ENCODE measurements around the gene PCBP4.

PCBP4 gene

DNA sequence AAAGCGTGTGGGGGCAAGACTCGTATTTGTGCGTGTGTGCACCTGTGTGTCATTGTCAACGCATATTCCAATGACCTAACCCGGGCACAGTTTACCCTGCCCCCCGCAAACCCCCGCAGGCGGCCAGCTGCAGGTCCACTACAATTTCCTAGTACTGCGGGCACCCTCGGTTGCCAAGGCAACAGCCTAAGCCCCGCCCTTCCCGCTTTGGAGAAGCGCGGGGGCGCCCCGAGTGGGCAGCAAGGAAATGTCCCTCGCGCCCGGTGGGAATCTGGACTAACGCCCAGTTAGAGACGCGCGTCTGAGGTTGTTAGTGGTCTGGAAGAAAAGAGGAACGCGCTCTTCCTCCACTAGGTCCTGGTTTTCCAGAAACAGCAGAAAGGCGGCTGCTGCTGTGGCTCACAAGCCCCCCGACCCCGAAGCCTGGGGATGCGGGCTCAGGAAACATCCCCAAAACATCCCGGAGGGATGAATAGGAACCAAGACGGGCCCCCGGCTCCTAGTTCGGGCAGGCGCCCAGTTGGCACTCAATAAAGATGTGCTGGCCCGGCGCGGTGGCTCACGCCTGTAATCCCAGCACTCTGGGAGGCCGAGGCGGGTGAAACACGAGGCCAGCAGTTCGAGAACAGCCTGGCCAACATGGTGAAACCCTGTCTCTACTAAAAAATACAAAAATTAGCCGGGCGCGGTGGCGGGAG lies 8.7 kb upstream of the PCBP4 start:
- peak overlapping the region; percentile 71 for H3K4me3 ChIP-seq (ENCODE audit: insufficient read depth, low read length, poor library complexity, severe bottlenecking)
- no peak overlapping the region for H2AFZ ChIP-seq (ENCODE audit: low read depth, low read length, severe bottlenecking)
- peaks cover 25% of the 10 kb centered on the region for H3F3A ChIP-seq (ENCODE audit: insufficient read depth)
- TF ChIP-seq, protein P1, sequence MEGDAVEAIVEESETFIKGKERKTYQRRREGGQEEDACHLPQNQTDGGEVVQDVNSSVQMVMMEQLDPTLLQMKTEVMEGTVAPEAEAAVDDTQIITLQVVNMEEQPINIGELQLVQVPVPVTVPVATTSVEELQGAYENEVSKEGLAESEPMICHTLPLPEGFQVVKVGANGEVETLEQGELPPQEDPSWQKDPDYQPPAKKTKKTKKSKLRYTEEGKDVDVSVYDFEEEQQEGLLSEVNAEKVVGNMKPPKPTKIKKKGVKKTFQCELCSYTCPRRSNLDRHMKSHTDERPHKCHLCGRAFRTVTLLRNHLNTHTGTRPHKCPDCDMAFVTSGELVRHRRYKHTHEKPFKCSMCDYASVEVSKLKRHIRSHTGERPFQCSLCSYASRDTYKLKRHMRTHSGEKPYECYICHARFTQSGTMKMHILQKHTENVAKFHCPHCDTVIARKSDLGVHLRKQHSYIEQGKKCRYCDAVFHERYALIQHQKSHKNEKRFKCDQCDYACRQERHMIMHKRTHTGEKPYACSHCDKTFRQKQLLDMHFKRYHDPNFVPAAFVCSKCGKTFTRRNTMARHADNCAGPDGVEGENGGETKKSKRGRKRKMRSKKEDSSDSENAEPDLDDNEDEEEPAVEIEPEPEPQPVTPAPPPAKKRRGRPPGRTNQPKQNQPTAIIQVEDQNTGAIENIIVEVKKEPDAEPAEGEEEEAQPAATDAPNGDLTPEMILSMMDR (IDR thresholded peaks at IDR 0.05; ENCODE audit: insufficient read depth, low read length, poor library complexity, severe bottlenecking), result no peak
- TF ChIP-seq EZH2phosphoT487 (conservative IDR thresholded peaks at IDR 0.05; ENCODE audit: low read length), result no peak
- H3K79me2 ChIP-seq (ENCODE audit: insufficient read depth, low read length), result peaks cover 8% of the 10 kb centered on the region; the same call in 1 of the 2 replicates
- H3K36me3 ChIP-seq (ENCODE audit: low read length), result no peaks in the 10 kb centered on the region
- no peaks in the 10 kb centered on the region for H3K27me3 ChIP-seq (ENCODE audit: low read length)
- peak overlapping the region; percentile 79 for H3K9ac ChIP-seq (ENCODE audit: low read length)
- H3K4me2 ChIP-seq (ENCODE audit: low read depth, low read length, poor library complexity, severe bottlenecking), result peak overlapping the region; percentile 72
- H3K27ac ChIP-seq (ENCODE audit: low read depth, low read length), result peak overlapping the region; percentile 70
- no peaks in the 10 kb centered on the region for H3K9me2 ChIP-seq (replicated peaks; ENCODE audit: insufficient read depth, low read length)
- no peaks in the 10 kb centered on the region for H3K9me3 ChIP-seq (ENCODE audit: insufficient read depth, low read length)
- no peaks in the 10 kb centered on the region for H4K20me1 ChIP-seq (ENCODE audit: low read depth, low read length)

DNA sequence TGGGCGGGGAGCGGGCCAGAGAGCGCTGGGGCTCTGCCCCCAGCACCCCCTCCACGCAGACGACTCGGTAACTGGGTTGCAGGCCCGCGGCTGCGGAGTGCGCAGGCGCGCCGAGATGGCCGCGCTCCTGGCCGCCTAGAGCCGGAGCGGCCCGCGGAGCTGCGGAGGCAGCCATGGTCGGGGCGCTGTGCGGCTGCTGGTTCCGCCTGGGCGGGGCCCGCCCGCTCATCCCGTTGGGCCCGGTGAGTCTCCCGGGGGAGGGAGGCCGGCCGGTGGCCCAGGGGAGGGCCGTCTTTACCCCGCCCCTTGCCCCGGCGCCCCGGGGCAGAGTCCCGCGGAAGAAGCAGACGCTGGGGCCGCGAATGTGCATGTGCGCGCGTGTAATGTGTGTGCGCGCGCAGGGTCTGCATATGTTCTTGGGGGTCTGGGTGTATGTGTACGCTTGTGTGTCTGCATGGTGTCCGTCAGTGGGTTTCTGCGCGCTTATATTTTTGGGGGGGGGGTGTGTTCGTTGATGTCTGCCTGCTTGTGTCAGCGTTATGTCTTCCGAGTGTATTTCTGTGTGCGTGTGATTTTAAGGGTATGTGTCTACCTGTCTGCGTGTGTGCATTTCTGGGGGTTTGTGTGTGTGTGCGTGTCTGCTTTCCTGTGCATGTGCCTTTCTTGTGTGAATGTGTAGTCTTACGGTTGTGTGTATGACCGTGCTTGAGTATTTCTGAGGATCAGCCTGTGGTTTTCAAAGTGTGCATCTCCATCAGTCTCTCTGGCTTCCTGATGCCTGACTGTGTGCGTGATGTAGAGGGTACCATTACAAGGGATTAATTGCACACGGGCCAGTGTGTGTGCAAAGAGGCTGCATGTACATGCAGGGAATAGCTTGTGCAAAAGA lies 8.0 kb upstream of the PCBP4 start, which contains the start of gene ABHD14A:
Gene ABHD14A, plus strand, starts transcription at position 102 of the 889 bp plus-strand sequence. Its CDS starts 72 bp downstream, at position 174.
- Histone ChIP-seq H3K27ac (ENCODE audit: low read depth, low read length) (peak within 1 kb of the TSS; percentile 70), H4K20me1 (ENCODE audit: low read depth, low read length) (no peaks in the 10 kb centered on the region), H3F3A (ENCODE audit: insufficient read depth) (peaks cover 25% of the 10 kb centered on the region), H3K79me2 (ENCODE audit: insufficient read depth, low read length) (peaks cover 5% of the 10 kb centered on the region; the same call in 1 of the 2 replicates), H3K4me3 (ENCODE audit: insufficient read depth, low read length, poor library complexity, severe bottlenecking) (peak within 1 kb of the TSS; percentile 71), H3K27me3 (ENCODE audit: low read length) (no peaks in the 10 kb centered on the region), H2AFZ (ENCODE audit: low read depth, low read length, severe bottlenecking) (peak within 1 kb of the TSS; percentile 48), H3K36me3 (ENCODE audit: low read length) (no peaks in the 10 kb centered on the region), H3K9ac (ENCODE audit: low read length) (peak within 1 kb of the TSS; percentile 79), H3K9me2 (replicated peaks; ENCODE audit: insufficient read depth, low read length) (no peaks in the 10 kb centered on the region), H3K9me3 (ENCODE audit: insufficient read depth, low read length) (no peaks in the 10 kb centered on the region), H3K4me2 (ENCODE audit: low read depth, low read length, poor library complexity, severe bottlenecking) (peak within 1 kb of the TSS; percentile 72)
- TF ChIP-seq, protein P1 (IDR thresholded peaks at IDR 0.05; ENCODE audit: insufficient read depth, low read length, poor library complexity, severe bottlenecking), result no peak
- TF ChIP-seq EZH2phosphoT487 (conservative IDR thresholded peaks at IDR 0.05; ENCODE audit: low read length), result no peak

DNA sequence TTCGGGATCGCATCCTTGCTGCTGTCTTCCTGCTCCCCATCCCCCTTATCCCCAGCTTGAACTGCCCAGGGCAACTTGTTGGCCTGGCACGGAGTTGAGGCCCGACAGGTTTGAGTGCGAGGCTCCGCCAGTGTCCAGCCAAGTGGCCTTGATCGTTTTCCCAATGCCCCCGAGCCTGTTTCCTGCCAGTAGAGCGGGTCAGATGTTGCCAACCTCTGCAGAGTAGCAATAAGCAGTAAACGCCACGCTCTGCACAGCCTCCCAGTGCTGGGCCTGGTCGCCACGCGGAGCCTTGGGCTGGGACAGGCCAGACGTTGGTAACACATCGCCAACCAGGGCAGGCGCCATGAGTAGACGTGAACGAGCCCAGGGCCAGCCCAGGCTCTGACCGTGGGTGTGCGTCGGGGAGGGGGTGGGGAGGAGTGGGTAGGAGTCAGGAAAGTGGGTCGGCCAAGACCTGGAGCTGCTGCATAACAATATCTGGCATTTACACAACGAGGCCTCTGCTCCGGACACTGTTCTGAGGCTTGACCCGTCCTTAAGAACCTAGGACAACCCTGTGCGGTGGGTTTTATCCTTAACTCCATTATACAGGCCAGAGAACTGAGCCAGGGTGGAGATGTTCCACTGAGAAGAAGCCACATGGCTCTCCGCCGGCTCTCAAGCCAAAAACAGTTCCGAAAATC lies 7.2 kb upstream of the PCBP4 start:
- no peaks in the 10 kb centered on the region for H3K27me3 ChIP-seq (ENCODE audit: low read length)
- TF ChIP-seq, protein P1 (IDR thresholded peaks at IDR 0.05; ENCODE audit: insufficient read depth, low read length, poor library complexity, severe bottlenecking), result no peak
- TF ChIP-seq EZH2phosphoT487 (conservative IDR thresholded peaks at IDR 0.05; ENCODE audit: low read length), result no peak
- peak overlapping the region; percentile 70 for H3K27ac ChIP-seq (ENCODE audit: low read depth, low read length)
- H3K9me3 ChIP-seq (ENCODE audit: insufficient read depth, low read length), result no peaks in the 10 kb centered on the region
- peaks cover 25% of the 10 kb centered on the region for H3F3A ChIP-seq (ENCODE audit: insufficient read depth)
- peak overlapping the region; percentile 48 for H2AFZ ChIP-seq (ENCODE audit: low read depth, low read length, severe bottlenecking)
- peak overlapping the region; percentile 79 for H3K9ac ChIP-seq (ENCODE audit: low read length)
- peak overlapping the region; percentile 72 for H3K4me2 ChIP-seq (ENCODE audit: low read depth, low read length, poor library complexity, severe bottlenecking)
- H4K20me1 ChIP-seq (ENCODE audit: low read depth, low read length), result no peaks in the 10 kb centered on the region
- no peaks in the 10 kb centered on the region for H3K9me2 ChIP-seq (replicated peaks; ENCODE audit: insufficient read depth, low read length)
- H3K4me3 ChIP-seq (ENCODE audit: insufficient read depth, low read length, poor library complexity, severe bottlenecking), result peak overlapping the region; percentile 71
- H3K36me3 ChIP-seq (ENCODE audit: low read length), result no peaks in the 10 kb centered on the region
- peaks cover 5% of the 10 kb centered on the region; the same call in 1 of the 2 replicates for H3K79me2 ChIP-seq (ENCODE audit: insufficient read depth, low read length)
